ENCODE measurements around the gene SFSWAP. TPM values are rescaled to one million over a fixed set of nuclear protein-coding genes. Genes with fewer than 3 reads are reported as not detected.
"Not testable (repeated sequence)": the region's sequence is repeated elsewhere in the genome, so short reads cannot be mapped to it uniquely, and the experiment has no call there.

Gene SFSWAP
- total RNA-seq, 1 donor from 2014 or later, result 14.5 TPM

DNA sequence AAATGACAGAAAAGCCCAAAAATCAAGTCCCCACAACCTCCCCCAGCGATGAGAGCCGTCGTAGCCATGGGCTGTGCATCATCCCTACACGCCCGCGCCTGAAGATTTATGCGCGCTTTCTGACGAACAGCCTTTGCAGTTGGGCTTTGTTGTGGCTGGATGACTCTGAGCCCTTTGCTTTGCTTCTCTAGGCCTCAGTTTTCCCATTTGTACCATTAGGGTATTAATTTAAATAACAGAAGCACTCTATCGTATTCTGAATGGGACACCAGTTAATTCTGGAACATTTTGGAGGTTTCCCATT is 24.2 kb downstream of the SFSWAP start:
- no peak for DNase-seq (ENCODE audit: low read depth in 2 of 2)

DNA sequence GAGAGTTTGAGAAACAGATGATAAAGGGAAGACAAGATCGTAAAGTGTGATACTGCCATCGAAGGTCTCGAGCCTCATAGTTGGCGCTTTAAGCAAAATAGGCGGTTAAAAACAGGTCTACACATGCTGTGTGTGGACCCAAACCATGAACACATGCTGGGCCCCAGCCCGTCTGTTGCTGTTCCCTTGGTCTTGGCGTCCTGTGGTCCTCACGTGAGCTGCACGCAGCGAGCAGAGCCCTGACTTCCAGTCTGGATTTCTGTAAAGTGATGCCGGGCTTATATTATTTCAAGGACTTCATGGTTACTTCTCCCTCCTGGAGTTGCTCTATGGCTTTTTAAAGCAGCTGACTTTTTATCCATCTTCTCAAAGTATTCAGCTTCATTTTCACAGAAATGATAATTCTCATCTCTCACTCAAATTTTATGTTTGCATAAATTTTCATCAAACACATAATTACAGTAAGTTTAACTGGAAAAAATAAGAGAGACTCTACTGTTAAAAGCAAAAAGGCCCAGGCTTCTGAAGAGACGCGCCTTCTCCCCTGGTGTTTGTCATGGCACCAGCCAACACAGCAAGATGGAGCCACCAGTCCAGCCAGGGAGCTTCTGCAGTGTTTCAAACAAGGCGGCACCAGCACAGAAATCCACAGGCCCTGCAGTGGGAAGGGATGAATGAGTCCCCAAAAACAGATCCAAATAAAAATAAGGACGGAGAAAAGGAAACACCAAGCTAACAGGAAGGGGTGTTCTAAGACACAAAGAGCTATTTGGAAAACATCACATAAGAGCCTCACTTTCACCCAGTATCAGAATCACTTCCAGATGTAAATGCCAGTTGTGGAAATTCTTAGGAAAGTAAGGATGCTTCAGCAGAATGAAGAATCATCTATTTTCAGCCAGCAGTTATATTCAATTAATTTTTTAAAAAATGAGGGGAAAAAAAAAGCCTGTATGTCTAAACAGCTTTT is 24.9 kb downstream of the SFSWAP start:
- no peak for DNase-seq (ENCODE audit: low read depth in 2 of 2)

DNA sequence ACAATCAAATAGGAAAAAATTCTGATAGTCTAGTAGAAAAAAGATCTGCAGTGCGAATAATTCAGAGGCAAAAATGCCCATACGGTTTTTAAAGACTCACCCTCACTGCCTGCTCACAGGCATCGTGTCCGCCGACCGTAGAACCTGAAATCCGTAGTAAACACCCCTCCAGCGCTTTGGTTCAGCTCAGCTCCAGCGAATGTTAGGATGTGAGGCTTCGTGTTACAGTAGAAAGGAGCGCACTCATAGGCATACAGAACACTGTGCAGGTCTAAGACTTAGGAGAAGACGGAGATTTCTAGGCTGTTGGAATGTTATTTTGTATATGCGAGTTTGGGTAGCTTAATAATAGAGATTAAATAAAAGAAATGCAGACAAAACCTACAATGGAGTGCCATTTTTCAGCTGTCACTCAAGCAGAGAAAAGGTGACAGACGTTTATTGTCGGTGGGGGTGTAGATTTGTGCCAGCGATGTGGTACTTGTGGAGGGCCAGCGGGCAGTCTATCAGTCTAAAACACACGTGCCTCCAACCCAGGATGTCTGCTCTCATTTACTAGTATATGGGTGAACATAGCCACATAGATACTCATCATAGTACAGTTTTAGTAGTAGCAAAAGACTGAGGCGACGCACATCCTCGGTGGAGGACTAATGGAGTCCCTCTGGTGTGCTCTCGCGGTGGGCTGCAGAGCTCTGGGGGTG is 25.7 kb downstream of the SFSWAP start:
- no peak for DNase-seq (ENCODE audit: low read depth in 2 of 2)

DNA sequence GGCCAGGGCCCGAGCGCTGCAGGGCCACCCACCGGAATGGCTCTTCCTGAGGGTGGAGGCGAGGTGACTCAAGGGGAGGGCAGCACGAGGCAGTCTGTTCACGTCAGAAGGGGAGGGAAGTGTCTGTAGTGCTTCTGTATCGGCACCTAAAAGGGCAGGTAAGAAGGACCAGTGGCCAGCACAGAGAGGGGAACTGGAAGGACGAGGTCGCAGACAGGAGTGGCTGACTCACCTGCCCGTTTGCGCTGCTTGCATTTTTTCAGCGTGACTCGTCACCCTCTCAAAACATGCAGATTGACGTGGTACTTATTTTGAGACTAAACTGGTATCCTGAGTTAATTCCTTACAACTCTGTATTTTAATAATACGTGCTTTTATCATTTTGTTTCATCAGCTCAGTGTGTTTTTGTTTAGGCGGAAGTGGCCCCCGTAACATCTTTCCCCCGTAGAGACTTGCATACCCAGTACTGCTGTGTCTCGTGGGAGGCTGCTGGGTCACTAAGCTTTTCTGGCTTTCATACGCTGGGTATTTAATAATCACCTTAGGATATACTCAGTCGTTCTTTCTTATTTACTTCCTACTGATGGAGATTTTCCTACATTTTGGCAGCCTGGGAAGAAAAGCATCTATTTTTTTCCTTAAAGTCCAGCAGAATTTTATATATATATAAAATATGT is 26.4 kb downstream of the SFSWAP start:
- DNase-seq (ENCODE audit: low read depth in 2 of 2), result peak in 1 of 2 donors; percentile 70

DNA sequence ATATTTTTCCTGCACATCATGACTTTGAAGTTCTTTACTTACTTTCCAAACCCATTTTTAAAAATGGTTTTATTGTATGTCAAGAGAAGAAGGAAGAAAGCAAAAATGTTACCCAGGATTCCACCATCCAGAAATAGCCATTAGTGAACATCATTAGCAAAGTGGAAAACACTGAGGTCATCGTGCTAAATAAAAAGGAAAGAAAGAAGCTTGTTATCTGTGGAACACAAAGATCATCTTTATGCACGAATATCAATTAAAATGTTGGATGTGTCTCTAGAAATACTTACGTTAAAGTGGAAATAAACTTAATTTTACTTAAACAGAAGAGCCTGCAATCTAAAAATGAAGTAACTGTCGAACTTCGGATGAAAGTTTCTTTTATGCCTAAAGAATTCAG is 27.3 kb downstream of the SFSWAP start:
- no peak for DNase-seq (ENCODE audit: low read depth in 2 of 2)

DNA sequence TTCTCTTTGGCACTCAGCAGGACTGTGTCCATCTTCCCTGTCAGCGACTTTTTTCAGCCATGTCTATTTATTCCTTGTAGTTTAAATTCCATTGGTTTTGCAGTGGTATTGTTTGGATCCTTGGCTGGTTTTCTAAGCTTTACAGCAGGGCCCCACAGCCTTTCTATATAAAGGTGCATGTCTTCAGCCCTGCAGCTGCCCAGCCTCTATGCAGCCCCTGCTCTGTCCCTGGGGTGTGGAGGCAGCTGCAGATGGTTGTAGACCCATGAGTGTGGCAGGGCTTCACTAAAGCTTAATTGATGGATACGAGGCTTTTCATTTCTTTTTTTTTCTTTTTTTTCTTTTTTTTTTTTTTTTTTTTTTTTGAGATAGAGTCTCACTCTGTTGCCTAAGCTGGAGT is 29.7 kb downstream of the SFSWAP start:
- no peak for DNase-seq (ENCODE audit: low read depth in 2 of 2)

DNA sequence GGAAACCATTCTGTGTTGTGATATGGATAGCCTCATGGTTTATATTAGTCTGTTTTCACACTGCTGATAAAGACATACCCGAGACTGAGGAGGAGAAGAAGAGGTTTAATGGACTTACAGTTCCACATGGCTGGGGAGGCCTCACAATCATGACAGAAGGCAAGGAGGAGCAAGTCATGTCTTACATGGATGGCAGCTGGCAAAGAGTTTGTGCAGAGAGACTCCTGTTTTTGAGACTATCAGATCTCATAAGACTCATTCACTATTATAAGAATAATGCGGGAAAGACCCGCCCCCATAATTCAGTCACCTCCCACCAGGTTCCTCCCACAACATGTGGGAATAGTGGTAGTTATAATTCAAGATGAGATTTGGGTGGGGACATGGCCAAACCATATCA is 31.9 kb downstream of the SFSWAP start:
- DNase-seq (ENCODE audit: low read depth in 2 of 2), result not testable (repeated sequence)

DNA sequence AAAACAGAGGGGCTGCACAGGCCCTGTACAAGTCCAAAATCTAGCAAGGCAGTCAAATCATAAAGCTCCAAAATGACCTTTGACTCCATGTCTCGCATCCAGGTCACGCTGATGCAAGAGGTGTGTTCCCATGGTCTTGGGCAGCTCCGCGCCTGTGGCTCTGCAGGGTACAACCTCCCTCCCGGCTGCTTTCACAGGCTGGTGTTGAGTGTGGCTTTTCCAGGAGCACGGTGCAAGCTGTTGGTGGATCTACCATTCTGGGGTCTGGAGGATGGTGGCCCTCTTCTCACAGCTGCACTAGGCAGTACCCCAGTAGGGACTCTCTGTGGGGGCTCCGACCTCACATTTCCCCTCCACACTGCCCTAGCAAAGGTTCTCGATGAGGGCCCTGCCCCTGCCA is 32.5 kb downstream of the SFSWAP start:
- DNase-seq (ENCODE audit: low read depth in 2 of 2), result not testable (repeated sequence)

DNA sequence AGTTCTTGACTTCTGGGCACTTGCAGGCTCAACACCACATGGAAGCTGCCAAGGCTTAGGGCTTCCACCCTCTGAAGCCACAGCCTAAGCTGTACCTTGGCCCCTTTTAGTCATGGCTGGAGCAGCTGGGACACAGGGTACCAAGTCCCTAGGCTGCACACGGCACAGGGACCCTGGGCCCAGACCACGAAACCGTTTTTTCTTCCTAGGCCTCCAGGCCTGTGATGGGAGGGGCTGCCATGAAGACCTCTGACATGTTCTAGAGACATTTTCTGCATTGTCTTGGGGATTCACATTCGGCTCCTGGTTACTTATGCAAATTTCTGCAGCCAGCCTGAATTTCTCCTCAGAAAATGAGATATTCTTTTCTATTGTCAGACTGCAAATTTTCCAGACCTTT is 33.0 kb downstream of the SFSWAP start:
- DNase-seq (ENCODE audit: low read depth in 2 of 2), result not testable (repeated sequence)

DNA sequence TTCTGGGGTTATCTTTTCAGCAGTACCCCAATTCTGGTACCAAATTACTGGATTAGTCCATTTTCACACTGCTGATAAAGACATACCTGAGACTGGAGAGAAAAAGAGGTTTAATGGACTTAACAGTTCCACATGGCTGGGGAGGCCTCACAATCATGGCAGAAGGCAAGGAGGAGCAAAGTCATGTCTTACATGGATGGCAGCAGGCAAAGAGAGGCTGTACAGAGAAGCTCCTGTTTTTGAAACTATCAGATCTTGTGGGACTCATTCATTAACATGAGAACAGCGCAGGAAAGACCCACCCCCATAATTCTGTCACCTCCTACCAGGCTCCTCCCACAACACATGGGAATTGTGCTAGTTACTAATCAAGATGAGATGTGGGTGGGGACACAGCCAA is 33.8 kb downstream of the SFSWAP start:
- not testable (repeated sequence) for DNase-seq (ENCODE audit: low read depth in 2 of 2)

DNA sequence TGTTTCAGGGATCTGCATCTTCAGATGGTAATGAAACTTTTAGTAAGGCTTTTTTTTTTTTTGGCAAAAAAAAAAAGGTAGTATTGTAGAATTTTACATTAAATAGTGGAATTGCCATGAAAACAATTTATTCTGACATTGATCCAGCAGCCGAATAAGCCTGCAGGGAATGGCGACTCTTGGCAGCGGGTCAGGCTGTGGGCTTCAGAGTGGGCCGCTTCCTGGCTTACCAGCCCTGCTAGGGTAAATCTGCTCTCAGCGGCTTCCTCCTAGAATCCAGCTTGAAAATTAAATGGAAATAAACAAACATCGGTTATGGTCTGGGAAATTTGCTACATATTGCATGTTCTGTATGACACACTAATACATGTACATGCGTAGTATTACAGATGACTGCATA is 34.8 kb downstream of the SFSWAP start:
- DNase-seq (ENCODE audit: low read depth in 2 of 2), result no peak

DNA sequence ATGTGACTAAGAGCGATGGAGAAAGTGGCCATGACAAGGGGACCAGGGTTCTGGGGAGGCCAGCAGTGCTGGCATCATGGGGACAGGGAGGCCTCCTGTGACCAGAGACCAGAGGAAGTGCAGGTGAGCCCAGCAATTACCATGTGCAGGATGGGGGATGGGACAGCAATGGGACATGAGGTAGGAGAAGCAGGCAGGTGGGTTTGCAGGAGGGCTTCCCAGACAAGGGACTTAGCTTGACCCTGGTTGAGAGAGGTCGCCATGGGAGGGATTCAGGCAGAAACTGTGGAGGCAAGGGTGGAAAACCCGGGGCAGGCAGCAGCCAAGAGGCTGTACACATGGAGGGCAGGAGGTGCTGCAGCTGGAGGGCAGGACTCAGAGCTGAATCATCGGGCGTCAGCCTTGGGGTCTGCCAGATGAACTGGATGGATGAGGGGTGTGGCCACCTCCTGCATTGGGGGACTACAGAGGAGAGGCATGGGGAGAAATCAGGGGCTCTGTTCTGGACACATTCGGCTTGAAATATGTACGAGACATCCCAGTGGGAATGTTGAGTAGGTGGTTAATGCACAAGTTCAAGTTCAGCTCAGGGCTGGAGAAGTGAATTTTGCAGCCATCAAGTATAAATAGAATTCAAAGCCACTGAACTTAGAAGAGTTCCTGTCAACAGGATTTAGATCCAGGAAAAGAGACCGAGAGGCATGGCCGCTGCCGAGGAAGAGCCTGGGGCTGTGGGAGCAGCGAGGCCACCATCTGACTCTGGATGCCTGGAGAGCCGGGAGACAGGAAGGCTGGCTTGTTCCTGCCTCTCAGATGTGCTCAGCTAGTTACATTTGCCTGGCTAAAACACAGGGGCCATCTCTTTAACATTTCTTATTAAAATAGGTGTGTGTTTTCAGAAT is 36.6 kb downstream of the SFSWAP start:
- DNase-seq (ENCODE audit: low read depth in 2 of 2), result no peak

DNA sequence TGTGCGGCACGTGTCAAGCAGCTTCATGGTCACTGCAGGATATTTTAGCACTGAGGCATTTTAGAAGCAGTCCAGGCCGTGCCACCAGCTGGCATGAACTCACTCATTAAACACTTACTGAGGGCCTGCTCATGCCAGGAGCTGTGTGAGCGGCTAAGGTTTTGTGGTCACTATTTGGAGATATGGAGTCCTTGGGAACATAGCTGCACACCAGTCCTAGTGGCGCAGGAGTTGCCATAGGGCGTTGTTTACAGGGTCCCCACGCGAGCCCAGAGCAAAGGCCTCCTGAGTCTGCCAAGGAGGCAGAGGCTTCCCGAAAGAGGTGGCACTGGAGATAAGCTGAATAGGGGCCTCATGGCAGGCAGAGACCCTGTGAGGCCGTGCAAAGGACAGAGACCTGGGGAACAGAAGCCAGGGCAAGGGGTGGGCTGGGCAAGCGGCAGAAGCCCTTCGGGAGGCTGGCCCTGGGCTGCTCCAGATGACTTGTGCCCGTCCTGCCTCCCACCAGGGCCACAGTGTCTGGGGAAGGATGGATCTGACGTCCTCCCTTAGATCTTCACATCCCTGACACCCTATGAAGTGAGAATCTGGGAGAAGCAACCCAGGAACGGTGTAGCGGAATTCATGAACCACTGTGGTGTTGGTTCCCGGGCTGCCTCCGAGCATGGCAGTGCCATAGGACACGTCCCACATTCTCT is 38.9 kb downstream of the SFSWAP start:
- DNase-seq (ENCODE audit: low read depth in 2 of 2), result no peak

DNA sequence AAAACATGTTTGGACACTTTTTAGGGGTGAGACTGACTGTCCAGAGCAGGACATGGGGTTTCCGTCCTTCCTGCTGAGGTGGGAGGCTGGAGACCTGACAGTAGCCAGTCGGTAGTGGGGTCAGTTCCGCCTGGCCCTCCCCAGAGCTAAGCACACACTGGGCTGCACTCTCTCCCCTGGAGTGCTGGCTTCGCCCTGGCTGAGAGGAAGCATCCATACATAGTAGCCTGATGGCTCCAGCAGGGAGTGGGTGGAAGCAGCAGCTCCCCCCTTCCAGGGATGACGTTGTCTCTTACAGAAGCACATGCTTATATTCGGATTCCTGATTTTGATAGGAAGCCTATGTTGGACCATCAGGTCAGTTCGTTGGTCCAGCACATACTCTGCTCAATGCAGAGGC is 40.4 kb downstream of the SFSWAP start:
- DNase-seq (ENCODE audit: low read depth in 2 of 2), result no peak

DNA sequence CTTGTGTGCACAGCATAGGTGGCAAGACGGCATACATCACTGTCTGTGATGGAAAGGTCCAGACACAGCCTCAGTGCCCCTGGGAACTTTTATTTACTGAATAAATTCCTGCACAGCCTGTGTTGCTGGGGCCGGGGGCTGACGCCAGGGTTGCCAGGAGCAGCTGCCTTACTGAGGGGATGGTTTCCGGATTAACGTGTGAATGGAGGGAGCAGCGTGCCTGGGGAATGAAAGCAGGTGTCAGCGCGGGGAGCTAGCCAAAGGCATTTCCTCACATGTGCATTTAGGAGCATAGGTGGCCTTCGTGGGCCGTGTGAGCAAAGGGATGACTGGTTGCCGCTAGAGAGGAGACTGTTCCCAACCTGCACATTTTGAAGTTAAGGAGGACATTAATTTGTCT is 41.6 kb downstream of the SFSWAP start:
- no peak for DNase-seq (ENCODE audit: low read depth in 2 of 2)

DNA sequence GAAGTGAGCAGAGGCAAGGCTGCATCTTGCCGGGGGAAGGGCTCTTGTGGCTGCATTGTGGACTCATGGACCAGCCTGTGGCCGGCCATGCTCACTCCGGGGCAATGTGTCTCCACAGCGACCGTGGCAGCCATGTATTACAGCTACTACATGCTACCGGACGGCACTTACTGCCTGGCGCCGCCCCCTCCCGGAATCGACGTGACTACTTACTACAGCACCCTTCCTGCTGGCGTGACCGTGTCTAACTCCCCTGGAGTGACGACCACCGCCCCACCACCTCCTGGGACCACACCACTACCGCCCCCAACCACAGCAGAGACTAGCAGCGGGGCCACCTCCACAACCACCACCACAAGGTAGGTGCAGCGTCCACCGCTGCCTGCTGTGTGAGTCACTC is 42.1 kb downstream of the SFSWAP start:
- no peak for DNase-seq (ENCODE audit: low read depth in 2 of 2)

DNA sequence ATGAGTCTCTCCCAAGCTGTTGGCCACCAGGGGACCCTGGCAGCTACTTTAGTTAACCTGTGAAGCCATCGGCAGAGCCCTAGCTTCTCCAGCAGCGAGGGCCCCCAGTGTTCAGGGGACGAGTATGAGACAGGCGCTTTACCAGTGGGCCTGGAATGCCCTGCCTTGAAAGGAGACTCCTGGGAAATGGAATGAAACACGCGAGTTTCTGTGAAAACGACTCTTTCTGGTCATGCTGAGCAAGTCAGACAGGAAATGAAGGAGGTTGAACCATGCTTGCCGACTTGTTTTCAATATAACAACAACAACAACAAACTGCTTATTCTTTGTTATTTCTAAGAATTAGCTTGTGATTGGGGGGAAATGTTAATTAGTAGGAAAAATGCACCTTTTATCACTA is 42.9 kb downstream of the SFSWAP start:
- DNase-seq (ENCODE audit: low read depth in 2 of 2), result no peak

DNA sequence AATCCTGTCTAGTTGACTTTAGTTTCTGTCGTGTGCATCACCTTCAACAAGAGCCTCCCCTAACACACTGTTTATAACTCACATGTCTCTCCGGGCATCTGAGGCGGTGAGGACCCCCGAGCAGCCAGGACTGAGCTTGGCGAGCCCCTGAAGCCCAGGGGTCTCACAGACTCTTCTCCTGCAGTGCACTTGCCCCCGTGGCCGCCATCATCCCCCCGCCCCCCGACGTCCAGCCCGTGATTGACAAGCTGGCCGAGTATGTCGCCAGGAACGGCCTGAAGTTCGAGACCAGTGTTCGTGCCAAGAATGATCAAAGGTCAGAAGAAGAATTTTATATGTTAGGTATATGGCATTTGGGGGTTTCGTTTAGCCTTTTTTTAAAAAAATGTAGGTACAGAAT is 43.3 kb downstream of the SFSWAP start:
- DNase-seq (ENCODE audit: low read depth in 2 of 2), result no peak

DNA sequence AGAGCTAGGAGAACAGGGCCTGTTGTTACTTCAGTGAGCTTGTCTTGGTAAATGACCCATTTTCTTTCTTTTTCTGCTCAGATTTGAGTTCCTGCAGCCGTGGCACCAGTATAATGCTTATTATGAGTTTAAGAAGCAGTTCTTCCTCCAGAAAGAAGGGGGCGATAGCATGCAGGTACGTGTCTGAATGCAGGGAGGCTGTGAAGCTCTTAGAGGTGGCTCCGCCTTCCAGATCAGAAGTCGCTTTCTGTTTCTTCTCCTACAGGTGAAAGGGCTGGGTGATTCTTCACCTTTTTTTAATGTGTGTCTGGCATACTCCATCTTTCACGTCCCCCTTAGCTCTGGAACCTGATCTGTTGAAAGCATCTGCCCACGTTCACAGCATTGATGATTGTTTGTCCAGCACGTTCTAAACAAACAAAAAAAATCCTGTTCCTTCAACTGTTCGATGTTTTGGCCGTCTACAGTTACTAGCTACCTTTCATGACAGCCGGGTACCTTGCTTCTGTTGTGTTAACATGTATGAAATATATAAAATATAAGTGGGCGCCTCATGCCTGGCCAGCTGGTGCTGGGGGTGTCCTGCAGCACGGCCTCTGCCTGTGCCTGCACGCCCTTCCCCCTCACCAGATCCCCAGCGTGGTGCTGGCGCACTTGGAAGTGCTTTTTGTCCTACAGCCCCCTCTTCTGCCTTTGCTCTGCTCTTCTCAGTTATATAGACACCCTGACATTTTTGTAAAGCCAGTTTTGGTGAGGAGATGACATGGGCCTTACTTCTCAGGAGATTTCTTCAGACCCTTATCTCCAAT is 44.6 kb downstream of the SFSWAP start:
- peak in 1 of 2 donors; percentile 37 for DNase-seq (ENCODE audit: low read depth in 2 of 2)

DNA sequence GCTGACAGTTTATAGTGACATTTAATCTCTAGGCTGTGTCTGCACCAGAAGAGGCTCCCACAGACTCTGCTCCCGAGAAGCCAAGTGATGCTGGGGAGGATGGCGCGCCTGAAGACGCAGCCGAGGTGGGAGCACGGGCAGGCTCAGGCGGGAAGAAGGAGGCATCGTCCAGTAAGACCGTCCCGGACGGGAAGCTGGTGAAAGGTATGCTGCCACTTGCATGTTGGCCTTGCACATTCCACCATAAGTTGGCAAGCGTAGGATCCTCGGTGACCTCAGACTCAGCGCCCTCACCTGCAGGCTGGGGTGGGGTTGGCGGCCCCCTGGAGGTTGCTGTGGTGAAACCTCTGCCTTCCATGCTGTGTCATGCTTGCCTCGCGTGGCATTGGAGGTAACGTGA is 45.6 kb downstream of the SFSWAP start:
- no peak for DNase-seq (ENCODE audit: low read depth in 2 of 2)
